GM19035 (cell line): ENCODE results near the gene MINAR2.

Experiments used
- ATAC-seq: cut with Tn5 transposase; IDR thresholded peaks from one replicate; pipeline ENCODE4 v1.9.1; 2021; ENCODE audit not compliant: unreplicated experiment

Gene MINAR2

DNA sequence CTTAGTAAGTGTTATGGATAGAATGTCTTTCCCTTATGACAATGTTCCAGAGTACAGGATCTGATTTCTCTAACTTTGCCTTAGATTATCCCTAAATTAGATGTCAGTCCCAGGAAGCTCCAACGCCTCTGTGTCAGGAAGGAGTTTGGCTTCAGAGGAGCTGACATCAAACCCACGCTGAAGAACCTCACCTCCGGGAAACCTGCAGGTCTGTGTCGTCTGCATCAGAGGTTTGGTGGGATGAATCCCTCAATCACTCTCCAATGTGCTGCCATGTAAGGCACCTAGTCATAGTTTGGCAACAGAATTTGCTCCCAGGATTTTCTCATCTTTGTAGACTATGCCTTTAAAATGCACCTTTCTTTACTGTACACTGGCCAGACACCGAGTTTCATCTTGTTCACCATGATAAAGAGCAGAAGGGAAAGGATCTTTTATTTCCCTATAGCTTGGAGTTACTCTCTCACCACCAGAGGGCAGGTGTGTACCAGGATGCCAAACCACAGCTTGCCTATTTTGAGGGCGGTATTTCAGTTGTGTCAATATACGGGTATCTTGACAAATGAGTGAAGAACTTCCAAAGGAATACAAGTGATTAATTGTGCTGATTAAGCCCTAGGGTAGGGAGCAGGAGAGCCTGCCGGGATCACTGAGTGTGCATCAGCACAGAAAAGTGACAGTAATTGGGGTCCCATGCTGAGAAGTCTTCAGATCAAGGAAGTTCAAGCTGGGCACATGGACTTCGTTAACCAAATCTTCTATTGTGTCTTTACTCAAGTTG lies 23.4 kb downstream of the MINAR2 start:
- peak; percentile 78 for ATAC-seq

DNA sequence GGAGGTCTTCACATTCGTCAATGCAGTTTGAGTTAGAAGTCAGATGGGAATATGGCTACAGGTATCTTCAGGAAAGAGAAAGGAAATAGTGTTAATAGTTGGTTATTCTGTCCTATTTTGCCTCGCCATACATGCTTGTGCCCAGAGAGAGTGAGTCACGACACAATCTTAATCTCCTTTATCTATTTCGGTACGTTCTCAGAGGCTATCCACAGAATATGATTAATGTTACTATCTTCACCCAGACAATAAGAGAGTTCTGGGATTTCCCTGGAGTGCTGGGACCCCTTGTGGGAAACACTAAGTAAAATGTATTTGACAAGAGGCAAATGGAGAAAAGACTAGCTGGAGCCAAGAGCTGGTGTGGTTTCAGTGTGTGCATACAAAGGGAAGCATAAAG lies 25.5 kb downstream of the MINAR2 start:
- ATAC-seq = no peak

DNA sequence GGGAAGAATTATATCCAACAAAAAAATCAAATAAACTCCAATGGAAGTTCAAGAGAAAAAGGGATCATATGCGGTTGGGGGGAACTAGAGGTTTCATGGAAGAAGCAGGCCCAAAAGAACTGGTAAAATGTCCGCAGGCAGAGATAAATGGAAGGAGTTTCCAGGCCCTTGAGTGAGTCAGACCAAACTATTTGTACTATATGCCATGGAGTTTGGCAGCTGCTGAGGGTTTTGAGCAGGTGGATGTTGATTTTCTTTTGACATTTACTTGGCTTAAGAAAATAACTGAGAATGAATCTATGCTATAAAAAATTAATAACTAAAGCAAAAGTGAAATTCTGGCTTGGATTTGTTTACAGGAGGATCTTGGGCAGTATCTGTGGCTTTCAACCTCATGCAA lies 33.7 kb downstream of the MINAR2 start:
- ATAC-seq = no peak

DNA sequence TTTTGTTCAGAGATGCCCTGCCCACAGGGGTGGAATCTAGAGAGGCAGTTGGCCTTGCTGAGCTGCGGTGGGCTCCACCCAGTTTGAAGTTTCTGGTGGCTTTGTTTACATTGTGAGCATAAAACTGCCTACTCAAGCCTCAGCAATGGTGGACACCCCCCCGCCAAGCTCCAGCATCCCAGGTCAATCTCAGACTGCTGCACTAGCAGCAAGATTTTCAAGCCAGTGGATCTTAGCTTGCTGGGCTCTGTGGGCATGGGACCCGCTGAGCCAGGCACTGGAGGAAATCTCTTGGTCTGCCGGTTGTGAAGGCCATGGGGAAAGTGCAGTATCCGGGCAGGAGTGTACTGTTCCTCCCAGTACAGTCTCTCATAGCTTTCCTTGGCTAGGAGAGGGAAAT lies 55.5 kb downstream of the MINAR2 start:
- ATAC-seq = no peak

DNA sequence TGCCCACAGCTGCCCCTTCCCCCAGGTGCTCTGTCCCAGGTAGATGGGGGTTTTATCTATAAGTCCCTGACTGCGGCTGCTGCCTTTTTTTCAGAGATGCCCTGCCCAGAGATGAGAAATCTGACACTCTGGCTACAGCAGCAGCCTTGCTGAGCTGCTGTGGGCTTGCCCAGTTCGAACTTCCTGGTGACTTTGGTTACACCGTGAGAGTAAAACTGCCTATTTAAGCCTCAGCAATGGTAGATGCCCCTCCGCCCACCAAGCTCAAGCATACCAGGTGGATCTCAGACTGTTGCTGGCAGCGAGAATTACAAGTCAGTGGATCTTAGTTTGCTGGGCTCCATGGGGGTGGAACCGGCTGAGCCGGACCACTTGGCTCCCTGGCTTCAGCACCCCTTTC lies 56.8 kb downstream of the MINAR2 start:
- no peak for ATAC-seq

DNA sequence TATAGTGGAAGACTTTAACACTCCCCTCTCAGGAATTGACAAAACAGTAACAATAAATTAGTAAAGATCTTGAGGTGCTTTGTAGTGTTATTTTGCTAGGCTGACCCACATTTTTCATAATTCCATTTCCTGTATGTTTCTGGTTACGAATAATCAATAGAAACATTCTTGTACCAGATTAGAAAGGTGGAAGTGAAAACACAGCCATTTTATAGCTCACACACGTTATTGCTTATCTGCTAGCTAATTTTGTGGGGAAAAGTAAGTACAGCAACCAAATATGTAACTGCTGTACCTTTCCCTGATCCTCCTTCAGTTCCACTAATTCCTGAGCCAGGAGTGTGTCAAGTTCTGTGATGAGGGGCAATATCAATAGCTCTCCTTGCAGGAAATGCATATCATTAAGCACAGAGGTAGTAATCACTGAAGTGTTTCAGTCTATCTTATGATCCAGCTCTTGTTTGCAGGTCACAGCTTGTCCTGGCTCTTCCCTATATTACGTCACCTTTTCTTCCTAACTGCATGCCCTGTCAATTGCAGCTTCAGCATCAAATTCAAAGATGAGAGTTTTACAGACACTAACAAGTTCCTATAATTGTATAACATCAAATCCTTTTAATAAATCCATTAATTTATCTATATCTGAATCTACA lies 59.4 kb downstream of the MINAR2 start:
- no peak for ATAC-seq
